Activated T-cell treated with anti-CD3 and anti-CD28 coated beads for 48 hours (primary cell): ENCODE data around the gene PALLD.

ENCODE experiments used
- DNase-seq: peaks from one replicate; pipeline ENCODE4 v3.0.0-alpha.2; 2020; ENCODE audit warnings: low read depth

The PALLD gene

DNA sequence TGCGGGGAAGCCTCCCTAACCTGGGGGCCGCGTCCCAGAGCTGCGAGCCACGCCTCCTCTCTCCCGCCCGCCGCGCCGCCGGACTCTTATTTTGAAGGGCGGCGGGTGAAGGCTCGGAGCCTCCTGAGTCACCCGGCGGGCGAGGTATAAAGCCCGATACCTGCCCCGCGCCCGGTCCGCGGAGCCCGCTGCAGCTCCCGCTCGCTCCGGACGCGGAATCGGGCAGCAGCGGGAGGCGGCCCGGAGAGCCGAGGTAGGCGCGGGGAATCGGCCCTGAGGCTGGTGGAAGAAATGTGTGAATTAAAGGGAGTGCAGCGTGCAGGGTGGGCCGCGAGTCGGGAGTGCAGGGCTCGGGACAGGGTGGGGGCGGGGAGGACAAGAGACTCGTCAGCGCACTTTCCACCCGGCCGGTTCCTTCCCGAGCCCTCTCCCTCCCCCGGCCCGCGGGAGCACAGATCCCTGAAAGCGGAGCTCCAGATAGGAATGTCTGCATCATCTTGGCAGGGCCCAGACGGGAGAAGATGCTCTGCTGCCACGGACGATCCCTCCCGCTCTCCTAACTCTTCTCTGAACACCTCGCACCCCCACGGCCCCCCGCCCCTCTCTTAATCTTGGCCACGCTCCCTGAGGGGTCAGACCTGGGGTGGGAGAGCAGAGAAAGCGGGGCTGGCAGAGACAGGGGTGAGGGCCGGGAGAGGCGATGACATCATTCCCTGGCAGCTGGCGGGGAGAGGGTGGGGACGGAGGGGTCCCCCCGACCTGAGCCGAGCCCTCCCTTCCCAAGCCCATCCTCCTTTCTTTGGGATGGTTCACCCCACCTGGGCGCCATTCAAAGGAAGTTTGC lies 335.3 kb downstream of the PALLD start:
- peak; percentile 60 for DNase-seq

DNA sequence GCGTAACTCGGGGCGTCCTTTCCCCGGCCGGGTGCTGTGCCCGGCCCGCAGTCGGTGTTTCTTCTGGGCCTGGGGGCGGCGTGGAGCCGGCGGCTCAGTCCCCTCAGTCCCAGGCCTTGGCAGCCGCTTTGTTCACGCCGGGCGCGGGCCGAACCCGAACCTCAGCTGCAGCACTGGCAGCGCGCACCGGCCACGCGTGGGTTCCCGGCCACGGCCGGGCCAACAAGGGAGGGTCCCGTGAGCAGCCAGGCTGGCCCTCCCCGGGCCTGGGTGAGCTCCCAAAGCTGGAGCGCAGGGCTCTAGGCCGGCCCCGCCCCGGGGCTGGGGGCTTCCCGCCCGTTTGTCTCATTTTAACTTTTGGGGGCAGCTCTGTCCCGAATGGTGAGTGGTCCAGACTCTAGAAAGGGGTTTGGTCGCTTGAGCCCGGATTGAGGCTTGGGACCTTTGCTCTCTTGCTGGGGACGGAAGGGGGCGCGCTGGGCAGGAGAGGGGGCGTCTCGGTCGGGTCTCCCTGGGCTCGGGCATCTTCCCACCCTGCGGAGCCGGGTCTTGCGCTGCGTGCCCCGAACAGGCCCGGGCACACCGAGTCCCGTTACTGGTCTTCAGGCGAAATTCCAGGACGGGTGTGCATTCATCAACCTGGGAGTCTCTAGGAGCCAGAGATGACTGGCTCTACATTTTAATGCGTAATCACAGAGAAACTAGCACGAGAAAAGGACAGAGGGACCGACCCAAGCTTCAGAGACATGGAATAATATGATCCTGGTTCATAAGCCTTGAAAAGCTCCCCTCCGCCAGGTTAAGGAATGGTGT lies 336.1 kb downstream of the PALLD start:
- DNase-seq, result no peak

DNA sequence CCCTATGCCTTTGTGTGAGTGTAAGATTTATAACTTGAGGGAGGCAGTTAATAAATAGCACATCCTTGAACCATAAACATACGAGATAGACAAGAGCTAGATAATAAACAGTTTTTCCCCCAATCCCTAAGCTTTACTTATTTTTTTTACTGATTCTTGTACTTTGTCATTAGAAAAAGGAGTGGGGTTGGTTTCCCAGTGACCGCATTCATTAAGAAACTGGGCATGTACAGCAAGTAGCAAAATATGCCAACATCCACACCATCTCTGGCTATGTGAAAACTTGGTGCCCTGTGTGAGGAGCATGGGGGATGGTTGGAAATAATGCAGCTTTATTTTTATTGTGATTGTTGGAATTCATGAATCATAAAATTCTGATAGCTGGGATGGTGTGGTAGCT lies 337.0 kb downstream of the PALLD start:
- no peak for DNase-seq

DNA sequence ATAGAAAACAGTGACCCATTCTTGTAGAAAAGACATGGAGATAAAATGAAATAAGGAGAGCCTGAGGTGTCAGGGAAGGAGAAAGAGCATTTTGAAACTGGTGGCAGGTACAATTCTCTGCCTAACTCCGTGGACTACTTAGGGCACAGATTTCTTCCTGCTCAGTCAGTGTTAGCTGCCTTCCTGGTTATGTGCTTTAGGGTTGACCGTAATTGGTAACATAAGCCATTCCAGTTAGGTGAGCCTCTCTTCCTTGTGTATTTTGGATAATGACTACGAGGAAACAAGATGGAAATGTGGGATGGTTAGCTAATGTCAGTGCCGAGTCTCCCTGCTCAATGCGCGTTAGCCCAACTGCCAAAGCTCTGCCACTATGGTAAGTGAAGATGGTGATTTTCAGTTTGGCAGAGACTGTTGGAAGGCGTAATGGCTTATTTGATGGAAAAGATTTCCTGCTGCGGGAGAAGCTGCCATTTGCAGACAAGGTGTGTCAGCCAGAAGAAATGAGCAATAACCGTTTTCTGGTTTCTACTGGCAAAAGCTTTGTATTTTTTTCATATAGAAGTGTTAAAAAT lies 339.1 kb downstream of the PALLD start:
- no peak for DNase-seq

DNA sequence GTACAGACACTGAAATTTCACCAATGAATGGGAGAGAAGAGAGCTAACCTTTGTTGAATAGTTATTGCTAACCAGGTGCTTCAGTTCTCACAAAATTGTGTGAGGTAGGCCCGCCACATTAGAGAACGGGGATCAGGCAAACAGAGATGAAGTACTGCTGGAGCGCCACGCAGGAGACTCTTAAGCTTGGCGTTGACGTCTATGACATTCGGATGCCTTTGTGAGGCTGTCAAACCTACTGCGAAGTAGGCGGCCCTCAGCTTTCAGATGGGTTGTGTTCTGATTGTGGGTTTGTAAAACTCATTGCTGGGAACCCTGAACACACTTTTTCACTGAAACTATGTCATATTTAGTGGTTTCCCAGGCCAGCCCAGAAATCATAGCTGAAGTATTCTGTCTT lies 339.6 kb downstream of the PALLD start:
- no peak for DNase-seq

DNA sequence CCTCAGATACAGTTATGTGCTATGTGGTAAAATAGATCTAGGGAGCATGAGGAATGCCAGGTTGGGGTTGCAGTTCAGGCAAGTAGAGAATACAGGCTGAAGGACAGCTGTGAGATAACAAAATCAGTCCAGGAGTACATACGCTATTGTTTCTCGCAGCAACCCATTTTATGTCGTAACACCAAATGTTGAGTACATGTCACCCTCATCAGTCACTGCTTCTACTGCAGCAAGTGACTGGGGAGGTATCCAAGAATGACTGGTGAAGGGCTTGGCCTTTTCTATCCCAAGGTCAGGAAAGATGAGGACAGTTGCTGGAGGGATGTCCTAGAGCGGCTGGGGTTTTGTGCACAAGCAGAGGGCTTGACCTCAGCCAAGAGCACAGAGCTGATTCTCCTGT lies 341.1 kb downstream of the PALLD start:
- no peak for DNase-seq

DNA sequence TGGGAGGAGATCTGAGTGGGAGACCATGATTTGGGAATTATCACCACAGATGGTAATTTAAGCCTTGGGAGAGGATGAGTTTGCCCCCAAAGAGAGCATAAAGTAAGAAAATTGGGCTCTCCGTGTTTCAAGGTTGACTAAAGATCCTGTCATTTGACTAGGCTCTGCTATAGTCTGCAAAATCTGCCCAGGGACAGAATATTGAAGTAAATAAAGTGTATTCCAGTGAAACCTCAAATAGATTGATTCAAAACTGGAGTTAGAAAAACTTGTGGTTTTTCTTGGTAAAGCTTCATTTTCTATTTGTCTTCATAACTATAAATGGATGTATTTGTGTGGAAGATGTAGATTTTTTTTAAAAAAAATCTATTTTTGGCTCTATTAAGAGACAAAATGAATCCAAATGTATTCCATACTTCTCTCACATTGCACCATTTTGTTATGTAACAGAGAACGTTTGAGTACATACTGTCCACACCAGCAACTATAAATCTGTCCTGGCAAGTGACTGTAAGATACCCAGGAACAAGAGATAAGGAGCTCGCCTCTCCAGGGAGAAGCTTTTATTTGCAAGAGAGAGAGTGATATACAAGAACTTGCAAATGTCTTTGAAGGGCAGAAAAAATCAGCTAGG lies 343.0 kb downstream of the PALLD start:
- DNase-seq, result no peak

DNA sequence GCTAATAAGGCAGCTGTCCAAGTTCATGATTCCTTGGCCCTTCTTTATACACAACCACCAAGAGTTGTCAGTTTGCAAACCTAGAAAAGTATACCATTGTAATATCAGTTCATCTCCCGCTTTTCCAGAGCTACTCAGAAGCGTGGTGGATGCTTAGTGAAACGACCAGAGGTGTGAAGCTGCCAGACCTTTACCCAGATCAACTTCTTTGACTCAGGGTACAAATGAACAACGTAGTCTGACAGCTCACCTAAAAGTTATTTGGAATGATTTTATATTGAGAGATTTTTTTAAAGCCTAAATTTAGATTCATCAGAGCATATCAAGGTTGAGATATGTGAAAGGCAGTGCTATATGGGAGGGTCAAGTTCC lies 343.5 kb downstream of the PALLD start:
- no peak for DNase-seq

DNA sequence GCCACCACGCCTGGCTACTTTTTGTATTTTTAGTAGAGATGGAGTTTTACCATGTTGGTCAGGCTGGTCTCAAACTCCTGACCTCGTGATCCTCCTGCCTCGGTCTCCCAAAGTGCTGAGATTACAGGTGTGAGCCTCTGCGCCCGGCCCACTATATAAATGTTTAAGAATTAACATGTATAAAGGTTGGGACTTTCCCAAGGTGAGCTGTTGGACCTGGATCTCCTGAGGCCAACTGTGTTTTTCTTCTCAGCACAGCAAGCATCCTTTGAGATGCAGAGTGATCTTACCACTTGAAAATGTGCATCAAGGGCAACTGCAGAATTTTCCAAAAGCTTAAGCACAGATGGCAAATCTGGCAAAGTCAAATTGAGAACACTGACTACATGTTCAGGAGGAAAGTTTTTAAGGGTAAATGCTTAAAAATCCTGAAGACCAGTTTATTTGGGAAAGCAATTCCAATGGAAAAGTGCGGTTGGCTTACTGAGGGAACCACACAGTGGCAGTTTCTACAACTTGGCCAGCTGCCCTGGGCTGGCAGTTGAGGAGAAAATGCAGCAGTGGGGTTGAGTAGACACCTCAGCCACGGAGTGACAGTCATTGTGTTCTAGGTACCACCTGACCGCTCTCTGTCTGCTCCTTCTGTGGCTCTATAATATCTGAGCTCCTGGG lies 344.3 kb downstream of the PALLD start:
- no peak for DNase-seq

DNA sequence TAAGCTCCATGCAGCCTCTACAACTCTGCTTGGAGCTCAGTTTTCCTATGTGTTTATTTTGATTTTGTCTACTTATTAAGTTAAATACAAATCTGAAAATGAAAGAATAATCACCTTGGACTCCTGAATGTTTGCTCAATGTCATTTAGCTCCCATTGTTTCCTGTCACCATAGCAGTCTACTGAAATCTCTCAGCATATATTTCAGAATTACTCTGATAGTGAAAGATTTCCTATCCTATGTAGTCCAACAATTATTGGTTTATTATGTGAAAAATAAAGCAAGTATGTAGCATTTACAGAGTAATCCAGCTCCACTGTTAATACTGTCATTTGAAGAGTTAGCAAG lies 344.8 kb downstream of the PALLD start:
- DNase-seq, result no peak

DNA sequence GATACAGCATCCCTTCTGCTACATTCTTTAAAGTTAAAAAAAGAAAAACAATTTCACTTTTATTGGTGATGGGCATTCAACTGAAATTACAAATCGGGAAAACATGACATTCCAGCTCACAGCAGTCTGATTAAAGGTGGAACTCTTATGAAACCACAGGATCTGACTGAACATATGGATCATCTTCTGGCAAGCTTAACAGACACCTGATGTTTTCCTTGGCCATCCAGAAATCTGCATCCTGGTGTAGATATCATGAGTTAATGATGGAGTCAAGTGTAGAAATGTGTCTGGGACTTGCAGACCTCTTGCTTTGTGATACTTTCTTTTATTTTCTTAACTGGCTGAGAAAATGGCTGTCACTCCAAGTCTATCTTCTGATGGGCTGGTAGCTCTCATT lies 345.3 kb downstream of the PALLD start:
- no peak for DNase-seq

DNA sequence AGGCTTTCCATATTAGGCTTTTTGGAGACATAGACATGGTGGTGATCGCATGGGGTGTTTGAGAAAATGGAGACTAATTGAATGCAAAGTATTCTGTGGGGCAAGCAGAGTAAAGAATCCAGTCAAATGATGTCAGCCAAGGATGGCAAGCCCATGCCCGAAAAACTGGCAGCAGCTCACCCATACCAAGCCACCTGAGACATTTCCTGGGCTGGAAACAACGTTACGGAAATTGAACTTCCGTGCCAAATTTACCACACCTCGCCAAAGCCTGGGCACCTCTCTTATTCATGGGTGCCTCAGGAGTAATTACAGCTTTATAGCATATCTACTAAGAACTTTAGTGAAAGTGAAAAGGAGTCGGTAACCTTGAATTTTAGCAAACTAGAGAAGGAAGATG lies 346.8 kb downstream of the PALLD start:
- no peak for DNase-seq

DNA sequence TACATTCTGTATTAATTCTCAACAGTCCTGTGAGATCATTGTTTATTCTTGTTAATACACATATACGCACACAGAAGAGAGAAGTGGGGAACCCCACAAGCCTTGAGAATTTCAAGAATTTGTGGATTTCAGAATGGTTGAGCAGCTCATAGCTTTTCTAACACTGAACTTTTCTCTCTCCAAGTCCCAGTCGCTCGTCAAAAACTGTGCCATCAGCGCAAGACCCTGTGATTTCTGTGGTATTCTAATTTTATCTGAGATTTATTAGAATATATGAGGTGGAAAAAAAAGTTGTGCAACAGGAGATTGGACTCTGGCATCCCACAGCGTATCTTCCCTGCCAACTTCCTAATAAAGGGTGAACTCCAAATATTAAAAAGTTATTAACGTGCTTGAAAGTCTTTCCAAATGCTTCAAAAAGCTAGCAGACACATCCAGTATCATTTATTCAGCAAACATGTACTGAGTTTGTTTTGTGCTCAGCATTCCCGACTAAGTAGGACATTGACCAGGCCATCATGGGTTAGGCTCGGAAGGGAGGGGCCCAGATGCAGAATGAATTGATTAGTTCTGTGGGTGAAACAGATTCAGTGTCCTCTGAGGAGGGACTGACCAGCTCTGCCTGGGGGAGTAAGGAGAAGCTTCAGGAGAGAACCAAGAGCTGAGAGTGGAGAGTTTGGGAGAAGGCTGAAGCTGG lies 347.6 kb downstream of the PALLD start:
- DNase-seq, result no peak

DNA sequence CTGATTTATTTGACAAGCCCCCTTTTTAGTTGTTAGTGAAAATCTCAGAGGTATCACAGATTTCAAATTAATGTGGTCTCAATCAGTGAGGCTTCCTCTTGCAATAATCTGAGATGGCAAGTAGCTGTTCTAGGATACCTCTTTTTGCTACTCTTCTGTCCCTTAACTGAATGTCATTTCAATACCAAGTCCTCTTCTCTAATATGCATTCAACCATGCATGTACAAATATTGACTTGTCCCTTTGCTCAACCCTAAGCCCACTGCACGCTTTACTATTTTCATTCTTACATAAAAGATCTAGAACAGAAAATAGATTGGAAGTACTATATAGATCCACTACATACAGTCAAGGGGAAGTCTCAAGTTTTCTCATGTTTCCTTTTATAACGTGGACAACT lies 349.0 kb downstream of the PALLD start:
- DNase-seq, result no peak

DNA sequence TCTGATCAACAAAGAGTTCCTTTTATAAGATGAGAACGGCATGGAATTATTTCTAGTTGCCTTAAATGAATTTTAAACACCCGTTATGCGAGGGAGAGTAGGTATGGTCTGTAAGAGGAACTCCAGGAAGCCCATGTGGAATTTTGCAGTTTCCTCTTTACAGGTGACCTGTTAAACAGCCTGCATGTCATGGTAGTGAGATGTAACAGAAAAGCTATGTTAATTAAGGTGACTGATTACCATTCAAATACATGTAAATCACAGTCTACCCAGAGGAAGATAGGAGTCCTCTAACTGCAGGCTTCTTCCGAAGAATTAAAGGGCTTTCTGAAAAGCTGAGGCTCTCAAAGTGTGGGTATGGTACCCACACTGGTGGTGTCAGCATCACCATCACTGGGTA lies 349.6 kb downstream of the PALLD start:
- no peak for DNase-seq

DNA sequence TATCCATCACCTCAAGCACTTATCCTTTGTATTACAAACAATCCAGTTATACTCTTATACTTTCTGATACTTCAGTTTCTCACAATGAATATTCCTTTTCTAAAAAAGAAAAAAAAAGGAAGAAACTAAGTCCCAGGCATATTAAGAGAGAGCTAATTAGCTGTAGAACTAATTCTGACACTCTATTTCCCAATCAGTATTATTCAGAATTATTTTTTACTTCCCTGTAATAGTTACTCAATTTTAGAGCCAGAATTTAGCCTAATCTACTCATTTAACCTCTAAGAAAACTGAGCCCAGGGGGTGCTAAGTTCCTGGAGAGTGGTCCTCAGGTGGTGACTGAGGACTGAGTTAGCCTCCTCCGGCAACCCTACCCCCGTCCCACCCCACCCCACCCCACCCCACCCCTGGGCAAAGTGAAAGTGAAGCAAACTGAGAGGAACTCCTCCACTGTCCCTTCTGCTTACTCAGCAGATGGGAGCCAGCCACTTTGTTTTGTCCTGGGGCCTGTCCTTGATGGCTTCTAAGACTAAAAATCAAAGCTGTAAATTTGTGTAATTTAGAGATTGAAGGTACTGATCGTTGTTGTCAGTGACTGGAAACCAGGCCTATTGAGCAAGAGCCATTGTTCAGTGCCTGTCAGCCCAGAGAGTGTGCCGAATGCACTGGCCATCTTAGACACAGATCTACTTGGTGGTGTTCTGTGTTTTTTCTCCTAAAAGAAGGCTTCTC lies 351.1 kb downstream of the PALLD start:
- DNase-seq, result no peak

DNA sequence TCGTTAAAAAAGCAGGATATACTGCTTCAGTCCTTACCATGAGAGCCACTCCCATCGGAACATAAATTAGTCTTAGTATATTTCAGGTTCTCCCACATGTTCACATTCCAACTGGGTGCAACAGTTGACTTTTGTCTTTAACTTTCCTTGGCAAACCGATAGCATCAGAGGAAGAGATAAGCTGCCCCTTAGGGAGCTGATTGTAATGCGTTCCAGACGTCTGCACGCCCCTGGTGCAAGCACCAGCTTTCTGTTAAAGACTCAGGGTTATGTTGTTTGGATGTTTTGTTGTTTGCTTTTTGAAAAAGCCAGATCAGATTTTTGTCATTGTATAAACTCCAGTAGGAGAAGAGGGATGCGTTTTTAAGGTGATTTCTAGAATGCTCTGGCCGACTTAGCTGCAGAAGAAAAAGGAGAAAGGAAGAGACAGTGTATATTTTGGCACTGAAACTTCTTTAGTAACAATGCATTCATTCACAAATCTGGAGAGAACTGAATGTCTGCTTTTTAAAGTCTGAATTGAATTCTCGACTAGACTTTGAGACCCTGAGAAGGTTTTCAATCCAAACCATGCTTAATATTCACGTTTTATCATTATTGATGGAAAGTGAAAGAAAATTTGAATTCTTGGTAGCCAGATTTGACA lies 352.3 kb downstream of the PALLD start:
- DNase-seq, result no peak

DNA sequence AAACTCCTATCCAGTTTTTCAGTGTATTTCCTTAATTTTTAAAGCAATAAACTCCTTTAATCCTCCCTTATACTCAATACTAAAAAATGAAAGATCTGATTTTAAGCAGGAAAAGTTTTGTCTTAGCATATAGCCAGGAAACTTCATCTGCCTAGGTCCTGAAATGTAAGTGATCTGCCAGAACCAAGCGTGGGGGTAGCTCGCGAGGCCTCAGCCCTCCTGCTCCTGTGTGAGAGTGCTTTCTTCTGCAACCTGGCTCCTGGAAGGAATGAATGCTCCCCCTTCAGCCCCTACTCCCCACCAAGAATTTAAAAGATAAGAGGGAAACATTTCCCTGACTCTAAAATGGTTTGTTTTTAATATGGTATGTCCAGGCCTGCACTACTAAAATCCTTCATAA lies 353.1 kb downstream of the PALLD start:
- no peak for DNase-seq

DNA sequence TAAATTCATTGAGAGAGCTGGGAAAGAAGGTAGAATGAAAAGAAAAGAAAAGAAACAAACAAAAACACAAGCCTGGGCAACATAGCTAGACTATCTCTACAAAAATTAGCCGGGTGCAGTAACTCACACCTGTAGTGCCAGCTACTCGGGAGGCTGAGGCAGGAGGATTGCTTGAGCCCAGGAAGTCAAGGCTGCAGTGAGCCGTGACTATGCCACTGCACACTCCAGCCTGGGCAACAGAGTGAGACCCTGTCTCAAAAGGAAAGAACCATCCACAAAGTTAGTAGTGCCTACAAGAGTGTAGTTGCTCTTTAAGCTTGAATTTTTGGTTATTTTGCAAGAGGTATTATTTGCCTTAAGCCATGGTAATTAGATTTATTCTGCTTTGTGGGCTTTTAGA lies 355.5 kb downstream of the PALLD start:
- DNase-seq, result no peak

DNA sequence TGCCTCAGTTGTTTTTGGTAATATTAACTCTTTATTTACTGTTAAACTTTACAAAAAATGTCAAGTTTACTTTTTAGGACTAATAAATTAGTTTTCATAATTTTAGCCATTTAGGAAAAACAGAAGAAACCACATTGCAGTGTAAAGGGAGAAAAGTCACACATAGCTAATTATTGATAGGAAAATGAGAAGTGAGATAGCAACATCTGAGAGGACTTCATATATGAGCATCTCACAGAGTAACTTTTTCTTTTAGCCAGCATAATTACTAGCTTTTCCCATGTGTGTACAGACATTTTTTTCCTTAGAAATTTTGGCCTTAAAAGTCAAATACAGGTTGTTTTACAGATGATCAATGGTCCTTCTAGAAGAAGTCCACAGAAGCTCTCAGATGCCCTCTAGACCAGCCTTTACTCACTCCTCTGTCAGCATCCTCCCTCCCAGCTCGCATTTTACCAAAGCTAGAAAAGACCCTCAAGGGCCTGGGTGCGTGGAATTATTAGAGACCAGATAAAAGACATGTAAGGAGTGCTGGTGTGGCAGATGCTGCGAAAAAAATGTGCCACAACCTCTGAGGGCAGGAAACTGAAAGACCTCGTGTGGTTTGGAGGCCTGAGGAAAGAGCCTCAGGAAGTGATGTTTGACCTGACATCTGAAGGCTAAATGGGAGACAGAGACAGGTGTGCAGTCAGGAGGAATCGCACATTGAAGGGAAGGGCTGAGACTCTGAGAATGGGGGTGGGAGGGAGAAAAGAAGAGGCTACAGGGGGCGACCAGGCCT lies 356.3 kb downstream of the PALLD start:
- DNase-seq, result no peak
